Measurements from ENCODE around the gene CMTM8. TPM values are rescaled to one million over a fixed set of nuclear protein-coding genes. Genes with fewer than 3 reads are reported as not detected.

The CMTM8 gene
- total RNA-seq, 4 donors from 2014 or later, result 4.4 to 39.2 (median 7.4) TPM

GRCh38 chr3:32376115-32376514 lies 137.6 kb downstream of the CMTM8 start:
- TF ChIP-seq CTCF (IDR thresholded peaks at IDR 0.05), result no peak
- no peak for TF ChIP-seq POLR2AphosphoS5 (IDR thresholded peaks at IDR 0.05)
- no peak for TF ChIP-seq POLR2A (IDR thresholded peaks at IDR 0.05)
- in situ Hi-C loops (cut with MboI; ENCODE audit: low pct_ligation_motif_present in 1 of 4, low pct_unique_long_range_greater_than_20kb in 1 of 4, low sequenced_read_pairs in 3 of 4), result loop anchor here in 1 of 4 donors (10.0 kb wide), 1 partner anchor 99 kb away; no protein-coding TSS in a partner anchor
- intact Hi-C loops (cut with DNase I; ENCODE audit: low total_unique reads), result no loop called here

DNA sequence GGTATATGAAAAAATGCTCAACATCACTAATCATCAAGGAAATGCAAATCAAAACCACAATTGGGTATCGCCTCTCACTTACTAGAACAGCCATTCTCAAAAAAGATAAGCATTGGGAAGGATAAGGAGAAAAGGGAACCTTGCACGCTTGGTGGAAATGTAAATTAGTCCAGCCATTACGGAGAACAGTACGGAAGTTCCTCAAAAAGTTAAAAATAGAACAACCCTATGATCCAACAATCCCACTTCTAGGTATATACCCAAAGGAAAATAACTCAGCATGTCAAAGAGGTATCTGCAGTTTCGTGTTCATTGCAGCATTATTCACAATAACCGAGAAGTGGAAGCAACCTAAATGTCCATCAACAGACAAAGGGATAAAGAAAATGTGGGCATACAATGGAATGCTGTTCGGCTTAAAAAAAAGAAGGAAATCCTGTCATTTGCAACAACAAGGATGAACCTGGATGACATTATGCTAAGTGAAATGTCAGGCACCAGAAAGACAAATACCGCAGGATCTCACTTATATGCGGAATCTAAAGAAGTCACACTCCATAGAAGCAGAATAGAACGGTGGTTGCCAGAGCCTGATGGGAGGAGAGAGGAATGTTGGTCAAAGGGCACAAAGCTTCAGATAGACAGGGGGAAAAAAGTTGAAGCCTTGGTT lies 141.5 kb downstream of the CMTM8 start:
- in situ Hi-C loops (cut with MboI; ENCODE audit: low pct_ligation_motif_present in 1 of 4, low pct_unique_long_range_greater_than_20kb in 1 of 4, low sequenced_read_pairs in 3 of 4) (loop anchor here in 2 of 4 donors (10.0 kb wide), 1 partner anchor 95 kb away; no protein-coding TSS in a partner anchor), intact Hi-C loops (cut with DNase I; ENCODE audit: low total_unique reads) (no loop called here)
- no peak for DNase-seq
- no peaks in the 10 kb centered on the region for H3K9me3 ChIP-seq
- no peaks in the 10 kb centered on the region for H3K36me3 ChIP-seq
- 79 to 89% methylated on average over 8 to 10 of the region's 10 CpGs for WGBS, 2 donors (ENCODE audit: low coverage in 1 of 2)
- no peak overlapping the region for H3K27ac ChIP-seq
- no peaks in the 10 kb centered on the region for H3K4me1 ChIP-seq
- TF ChIP-seq EP300 (IDR thresholded peaks at IDR 0.05; ENCODE audit: low read depth) (no peak), CTCF (IDR thresholded peaks at IDR 0.05) (no peak), POLR2AphosphoS5 (IDR thresholded peaks at IDR 0.05) (no peak), POLR2A (IDR thresholded peaks at IDR 0.05) (no peak)
- H3K27me3 ChIP-seq, result no peaks in the 10 kb centered on the region
- no peak overlapping the region for H3K4me3 ChIP-seq

More at GRCh38 chr3:32376115-32376514, 137.6 kb downstream of the CMTM8 start:
- 34 to 48% methylated on average over 2 of the region's 2 CpGs for WGBS, 2 donors (ENCODE audit: low coverage in 1 of 2)
- Histone ChIP-seq H3K36me3 (no peaks in the 10 kb centered on the region), H3K9me3 (no peaks in the 10 kb centered on the region), H3K4me1 (no peaks in the 10 kb centered on the region), H3K27me3 (no peaks in the 10 kb centered on the region), H3K4me3 (no peak overlapping the region), H3K27ac (no peak overlapping the region)
- DNase-seq, result no peak

GRCh38 chr3:32381922-32382321 lies 143.4 kb downstream of the CMTM8 start:
- no peaks in the 10 kb centered on the region for H3K4me1 ChIP-seq
- WGBS, 2 donors (ENCODE audit: low coverage in 1 of 2), result 85% methylated on average over 7 of the region's 7 CpGs; no CpG with 5 or more reads in 1 of the 2 donors
- in situ Hi-C loops (cut with MboI; ENCODE audit: low pct_ligation_motif_present in 1 of 4, low pct_unique_long_range_greater_than_20kb in 1 of 4, low sequenced_read_pairs in 3 of 4), result loop anchor here in 1 of 4 donors (10.0 kb wide), 1 partner anchor 93 kb away; no protein-coding TSS in a partner anchor

More at GRCh38 chr3:32381922-32382321, 143.4 kb downstream of the CMTM8 start:
- no peak for DNase-seq
- Histone ChIP-seq H3K27ac (no peak overlapping the region), H3K9me3 (no peaks in the 10 kb centered on the region), H3K27me3 (no peaks in the 10 kb centered on the region), H3K4me3 (no peak overlapping the region), H3K36me3 (no peaks in the 10 kb centered on the region)
- TF ChIP-seq CTCF (IDR thresholded peaks at IDR 0.05) (no peak), POLR2AphosphoS5 (IDR thresholded peaks at IDR 0.05) (no peak), EP300 (IDR thresholded peaks at IDR 0.05; ENCODE audit: low read depth) (no peak), POLR2A (IDR thresholded peaks at IDR 0.05) (no peak)
- intact Hi-C loops (cut with DNase I; ENCODE audit: low total_unique reads), result no loop called here
